Iris pigment epithelial cell (primary cell): ENCODE data around the gene TOGARAM1.

Experiments used
- DNase-seq: peaks from one replicate; pipeline ENCODE4 v3.0.0-alpha.2; 2011; ENCODE audit warnings: low read depth

TOGARAM1 gene

GRCh38 chr14:45084946-45085346 is 123.0 kb downstream of the TOGARAM1 start:
- peak; percentile 39 for DNase-seq

DNA sequence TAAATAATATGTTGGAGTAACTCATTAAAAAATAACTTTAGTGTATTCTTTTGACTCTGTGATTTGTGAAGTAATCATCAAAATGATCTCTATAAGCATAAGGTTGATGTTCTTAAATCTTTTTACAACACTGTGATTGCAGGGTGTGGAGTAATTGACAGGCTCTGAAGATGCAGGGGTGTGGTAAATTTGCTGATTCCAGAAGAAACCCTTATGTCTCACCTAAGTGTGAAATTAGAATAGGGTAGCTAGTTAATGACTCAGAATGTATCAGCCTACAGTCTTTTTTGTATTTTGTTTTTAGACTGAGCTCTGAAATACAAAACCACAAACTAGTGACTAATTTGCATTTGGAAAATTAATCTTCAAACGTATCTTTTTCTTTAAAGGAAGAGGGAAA is 127.8 kb downstream of the TOGARAM1 start:
- peak; percentile 45 for DNase-seq

DNA sequence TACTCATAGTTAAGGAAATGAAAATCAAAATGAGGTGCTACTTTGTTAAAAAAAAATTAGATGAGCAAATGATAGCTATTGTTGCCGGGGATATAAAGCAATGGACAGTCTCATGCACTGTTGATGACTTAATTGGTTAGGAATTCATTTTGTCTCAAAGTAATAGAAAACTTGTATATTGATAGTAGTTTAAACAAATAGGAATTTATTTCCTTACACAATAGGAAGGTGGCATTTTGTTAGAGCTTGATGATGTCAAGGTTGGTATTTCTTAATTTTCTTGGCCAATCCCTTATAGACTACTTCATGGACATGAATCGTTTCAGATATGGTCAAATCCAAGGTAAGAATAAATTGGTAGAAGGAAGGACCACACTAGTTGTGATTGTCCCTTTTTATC is 129.7 kb downstream of the TOGARAM1 start:
- DNase-seq: peak; percentile 45

DNA sequence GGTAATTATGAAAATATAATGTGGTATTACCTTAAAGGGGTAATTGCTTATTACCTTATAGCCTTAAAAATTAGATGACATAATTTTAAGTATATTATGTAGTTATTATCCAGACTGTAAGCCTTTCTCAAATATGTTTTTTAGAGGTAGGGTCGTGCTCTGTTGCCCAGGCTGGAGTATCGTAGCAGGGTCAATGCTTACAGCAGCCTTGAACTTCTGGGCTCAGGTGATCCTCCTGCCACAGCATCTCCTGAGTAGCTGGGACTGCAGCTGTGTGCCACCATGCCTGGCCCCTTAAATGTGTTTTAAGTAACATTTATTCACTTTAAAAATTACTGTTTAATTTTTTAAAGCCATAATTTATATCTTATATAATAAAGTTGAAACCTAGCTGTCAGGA is 132.3 kb downstream of the TOGARAM1 start:
- no peak for DNase-seq

- DNase-seq: no peak
Observed at GRCh38 chr14:45095143-45095542, 133.2 kb downstream of the TOGARAM1 start.

GRCh38 chr14:45096218-45096617 is 134.2 kb downstream of the TOGARAM1 start:
- no peak for DNase-seq

DNA sequence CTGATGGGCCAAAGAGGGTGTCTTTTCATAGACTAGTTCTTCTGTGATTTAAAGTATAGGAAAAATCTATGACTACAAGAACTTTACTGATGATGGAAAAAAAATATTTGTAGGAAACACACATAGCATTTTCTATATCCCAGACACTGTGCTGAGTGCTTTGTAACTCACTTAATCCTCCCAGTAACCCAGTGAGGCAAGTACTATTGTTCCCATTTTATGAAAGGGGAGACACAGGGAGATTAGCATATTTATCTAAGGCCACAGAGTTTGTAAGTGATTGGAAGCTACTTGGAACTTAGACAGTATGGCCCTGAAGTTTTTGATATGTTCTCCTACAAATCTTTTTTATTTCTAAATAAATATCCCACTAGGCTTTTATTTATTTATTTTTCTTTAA is 141.8 kb downstream of the TOGARAM1 start:
- no peak for DNase-seq

DNA sequence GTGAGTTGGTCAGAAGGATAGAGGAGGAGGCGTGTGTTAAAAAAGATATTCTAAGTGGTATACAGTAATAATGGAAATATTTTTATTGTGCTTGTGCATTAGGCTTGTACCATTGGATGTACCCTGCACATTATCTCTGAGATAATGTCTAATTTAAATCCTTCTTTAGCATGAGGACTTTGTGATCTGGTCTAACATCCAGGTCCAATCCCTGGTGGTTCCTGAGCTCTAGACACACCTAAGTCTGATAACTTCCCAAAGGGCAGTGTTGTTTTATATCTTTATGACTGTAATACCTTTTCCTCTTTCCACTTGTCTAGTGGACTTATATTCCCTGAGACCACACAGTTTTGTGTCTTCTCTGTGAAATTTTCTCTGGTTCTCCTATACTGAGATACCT is 142.6 kb downstream of the TOGARAM1 start:
- no peak for DNase-seq

DNA sequence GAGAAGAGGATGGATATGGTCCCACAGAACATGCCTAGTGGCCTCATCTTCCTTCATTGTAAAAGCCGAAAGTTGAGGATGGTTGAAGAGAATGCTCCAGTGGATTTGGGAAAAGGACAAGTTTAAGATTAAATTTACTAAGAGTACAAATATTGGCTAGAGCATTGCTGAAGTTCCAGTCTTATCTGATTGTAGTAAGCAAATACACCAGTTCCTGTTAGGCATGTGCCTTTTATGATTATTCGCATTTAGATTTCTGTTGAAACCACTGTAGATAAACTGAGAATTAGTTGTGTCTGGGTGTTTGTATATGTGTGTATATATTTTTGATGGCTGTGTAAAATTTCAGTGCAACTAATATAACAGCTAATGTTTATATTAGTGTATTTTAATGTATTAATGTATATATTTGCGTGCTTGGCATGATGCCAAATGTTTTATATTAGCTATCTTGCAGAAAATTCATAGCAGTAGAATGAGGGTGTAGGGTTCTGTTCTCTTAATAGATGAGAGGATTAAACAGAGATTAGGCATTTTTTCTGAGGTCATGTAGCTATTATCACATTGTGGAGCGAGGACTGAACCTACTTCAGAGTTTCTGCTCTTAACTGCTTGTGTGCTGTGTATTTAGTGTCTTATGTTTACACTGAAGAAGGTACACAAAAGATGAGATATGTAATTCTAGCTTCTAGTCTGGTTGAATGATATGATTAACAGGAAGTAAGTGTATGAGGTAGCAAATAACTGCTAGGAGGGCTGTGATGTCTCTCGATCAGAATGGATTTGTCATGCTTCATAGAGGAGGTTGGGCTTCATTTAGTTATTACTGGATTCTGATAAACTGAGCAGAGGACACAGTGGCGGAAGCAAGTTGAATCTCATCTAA is 151.1 kb downstream of the TOGARAM1 start:
- peak; percentile 77 for DNase-seq

DNA sequence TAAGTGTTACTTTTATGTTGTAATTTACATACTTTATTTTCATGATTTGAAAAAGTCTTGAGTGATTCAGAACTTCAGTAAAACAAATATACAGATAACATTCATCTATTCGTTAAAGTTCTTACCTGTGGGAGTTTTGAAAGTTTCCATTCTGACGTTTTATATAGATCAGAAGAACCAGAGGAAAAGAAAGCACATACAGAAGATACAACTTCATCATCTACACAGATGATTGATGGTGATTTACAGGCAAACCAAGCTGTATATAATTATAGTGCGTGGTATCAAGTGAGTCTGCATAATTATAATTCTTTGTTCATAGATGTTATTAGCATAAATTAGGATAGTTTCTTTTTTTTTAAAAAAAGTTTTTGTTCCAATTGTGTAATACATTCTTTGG is 152.3 kb downstream of the TOGARAM1 start:
- DNase-seq: no peak

GRCh38 chr14:45118594-45118993 is 156.6 kb downstream of the TOGARAM1 start:
- no peak for DNase-seq

GRCh38 chr14:45120096-45120495 is 158.1 kb downstream of the TOGARAM1 start:
- no peak for DNase-seq

- no peak for DNase-seq
Observed at GRCh38 chr14:45123271-45123670, 161.3 kb downstream of the TOGARAM1 start.
